ENCODE measurements around the gene CDK14. TPM values are rescaled to one million over a fixed set of nuclear protein-coding genes. Genes with fewer than 3 reads are reported as not detected.

CDK14 gene
- total RNA-seq, 1 experiment from 2014 or later = not detected

GRCh38 chr7:91228927-91229558 lies 632.9 kb downstream of the CDK14 start:
- DNase-seq (ENCODE audit: low spot score) = peak; percentile 20
- in situ Hi-C loops (cut with HindIII; ENCODE audit: low sequenced_read_pairs) = no loop called here

GRCh38 chr7:91230100-91230499 lies 634.0 kb downstream of the CDK14 start:
- DNase-seq (ENCODE audit: low spot score) = no peak
- in situ Hi-C loops (cut with HindIII; ENCODE audit: low sequenced_read_pairs) = no loop called here

GRCh38 chr7:91230503-91230902 lies 634.4 kb downstream of the CDK14 start:
- DNase-seq (ENCODE audit: low spot score) = no peak
- in situ Hi-C loops (cut with HindIII; ENCODE audit: low sequenced_read_pairs) = no loop called here

- no peak for DNase-seq (ENCODE audit: low spot score)
- in situ Hi-C loops (cut with HindIII; ENCODE audit: low sequenced_read_pairs) = no loop called here
Measured at GRCh38 chr7:91233212-91233611, 637.1 kb downstream of the CDK14 start.

GRCh38 chr7:91235211-91235832 lies 639.2 kb downstream of the CDK14 start:
- in situ Hi-C loops (cut with HindIII; ENCODE audit: low sequenced_read_pairs) = no loop called here

GRCh38 chr7:91239171-91239604 lies 643.1 kb downstream of the CDK14 start:
- in situ Hi-C loops (cut with HindIII; ENCODE audit: low sequenced_read_pairs) = no loop called here
- no peak for DNase-seq (ENCODE audit: low spot score)

More at GRCh38 chr7:91235211-91235832, 639.2 kb downstream of the CDK14 start:
- DNase-seq (ENCODE audit: low spot score) = no peak

- no peak for DNase-seq (ENCODE audit: low spot score)
- in situ Hi-C loops (cut with HindIII; ENCODE audit: low sequenced_read_pairs) = no loop called here
Measured at GRCh38 chr7:91239772-91240171, 643.7 kb downstream of the CDK14 start.

- no peak for DNase-seq (ENCODE audit: low spot score)
- in situ Hi-C loops (cut with HindIII; ENCODE audit: low sequenced_read_pairs) = no loop called here
Measured at GRCh38 chr7:91240376-91240941, 644.3 kb downstream of the CDK14 start.

GRCh38 chr7:91242097-91242844 lies 646.1 kb downstream of the CDK14 start:
- in situ Hi-C loops (cut with HindIII; ENCODE audit: low sequenced_read_pairs) = no loop called here
- no peak for DNase-seq (ENCODE audit: low spot score)

- in situ Hi-C loops (cut with HindIII; ENCODE audit: low sequenced_read_pairs) = no loop called here
- DNase-seq (ENCODE audit: low spot score) = peak; percentile 4
Measured at GRCh38 chr7:91243591-91244301, 647.6 kb downstream of the CDK14 start.

GRCh38 chr7:91247500-91247899 lies 651.4 kb downstream of the CDK14 start:
- in situ Hi-C loops (cut with HindIII; ENCODE audit: low sequenced_read_pairs) = no loop called here
- no peak for DNase-seq (ENCODE audit: low spot score)

- DNase-seq (ENCODE audit: low spot score) = no peak
- in situ Hi-C loops (cut with HindIII; ENCODE audit: low sequenced_read_pairs) = no loop called here
Measured at GRCh38 chr7:91248996-91249395, 652.9 kb downstream of the CDK14 start.

- in situ Hi-C loops (cut with HindIII; ENCODE audit: low sequenced_read_pairs) = no loop called here
Measured at GRCh38 chr7:91249506-91250233, 653.5 kb downstream of the CDK14 start.

GRCh38 chr7:91250706-91251105 lies 654.6 kb downstream of the CDK14 start:
- in situ Hi-C loops (cut with HindIII; ENCODE audit: low sequenced_read_pairs) = no loop called here
- DNase-seq (ENCODE audit: low spot score) = no peak

More at GRCh38 chr7:91249506-91250233, 653.5 kb downstream of the CDK14 start:
- no peak for DNase-seq (ENCODE audit: low spot score)

GRCh38 chr7:91251877-91252276 lies 655.8 kb downstream of the CDK14 start:
- DNase-seq (ENCODE audit: low spot score) = no peak
- in situ Hi-C loops (cut with HindIII; ENCODE audit: low sequenced_read_pairs) = no loop called here
